Right lobe of liver (tissue), 6 donors: ENCODE data around the gene TRIM2. TPM values are rescaled to one million over a fixed set of nuclear protein-coding genes. Genes with fewer than 3 reads are reported as not detected.

Experiments
- ATAC-seq, 4 donors: fragments of 200-7000 bp; cut with Tn5 transposase; one replicate each; pipeline ENCODE4 v1.9.1; 2020; ENCODE audit warnings: mild to moderate bottlenecking in 4 of 4, moderate library complexity in 4 of 4
- DNase-seq, 3 donors: peaks; one replicate each; pipeline ENCODE4 v3.0.0-alpha.2; 2020
- H3K27ac ChIP-seq, 3 donors: fragments of 200-600 bp; one replicate each; pipeline ENCODE4 v1.8.0; 2022
- H3K27me3 ChIP-seq, 2 donors: fragments of 200-600 bp; one replicate each; pipeline ENCODE4 v1.8.0; 2022
- H3K36me3 ChIP-seq, 4 donors: fragments of 200-600 bp; sonication (generic) in 1 of 4; one replicate each; pipeline versions ENCODE4 v1.5.1 to v1.8.0; 2017 to 2022; ENCODE audit warnings: control low read depth in 1 of 4
- H3K4me1 ChIP-seq, 4 donors: fragments of 200-600 bp; sonication (generic) in 1 of 4; one replicate each; pipeline versions ENCODE4 v1.5.1 to v1.8.0; 2017 to 2022; ENCODE audit warnings: control low read depth in 1 of 4
- H3K4me3 ChIP-seq, 3 donors: fragments of 200-600 bp; one replicate each; pipeline ENCODE4 v1.8.0; 2022
- H3K9me3 ChIP-seq, 4 donors: fragments of 200-600 bp; sonication (generic) in 1 of 4; one replicate each; pipeline versions ENCODE4 v1.5.1 to v1.8.0; 2017 to 2022; ENCODE audit warnings: control low read depth in 1 of 4
- POLR2A ChIP-seq: fragments of 450-650 bp; IDR thresholded peaks from one replicate; pipeline ENCODE4 v1.6.1; 2017; ENCODE audit warnings: antibody characterized with exemption, mild to moderate bottlenecking
- WGBS: methylation state at CpG from one replicate; pipeline ENCODE4 v1.1.6; 2018; ENCODE audit warnings: low coverage, low lambda C conversion rate; ENCODE audit not compliant: insufficient coverage; ENCODE audit errors: missing lambda C conversion rate; 5-methylcytosine and 5-hydroxymethylcytosine counted together
- intact Hi-C, 2 donors: fragments of 100-400 bp; cut with DNase I; formaldehyde crosslinking; loops; one replicate each; pipeline versions ENCODE4 v1.11.2 to v1.14.1; 2022
- total RNA-seq, 6 experiments: library from RNA; depleted of rRNA in 2 of 6; stranded (reverse); fragments of >200 nt in 2 of 6; fragmentation: NEBNext Ultra II Directional in 3 of 6; extraction: Animal tissue kit (Norgen Biotek cat#: 25700) in 3 of 6; gene quantifications; one replicate each; pipeline versions ENCODE4 v1.1.0 to v1.2.4, GENCODE V29; 2016 to 2023
- TF ChIP-seq, protein P1 (sequence below), 4 donors: fragments of 200-600 bp in 3 of 4; fragments of 450-650 bp in 1 of 4; IDR thresholded peaks; one replicate each; pipeline versions ENCODE4 v1.5.1 to v1.8.0; 2016 to 2022; ENCODE audit warnings: antibody characterized with exemption in 4 of 4, mild to moderate bottlenecking in 2 of 4
- donor health status: DM: no; HTN: yes; CAD: no.
- donor health status: DM: no; HTN: no; CAD: no.
- donor health status: DM: no; HTN: no; CAD: no.
- donor health status: DM: no; HTN: yes; CAD: no.
- donor health status: DM: no; HTN: yes; CAD: no.

The TRIM2 gene
- total RNA-seq, 6 experiments from 2014 or later = 8.9 to 17.5 (median 10.0) TPM

DNA sequence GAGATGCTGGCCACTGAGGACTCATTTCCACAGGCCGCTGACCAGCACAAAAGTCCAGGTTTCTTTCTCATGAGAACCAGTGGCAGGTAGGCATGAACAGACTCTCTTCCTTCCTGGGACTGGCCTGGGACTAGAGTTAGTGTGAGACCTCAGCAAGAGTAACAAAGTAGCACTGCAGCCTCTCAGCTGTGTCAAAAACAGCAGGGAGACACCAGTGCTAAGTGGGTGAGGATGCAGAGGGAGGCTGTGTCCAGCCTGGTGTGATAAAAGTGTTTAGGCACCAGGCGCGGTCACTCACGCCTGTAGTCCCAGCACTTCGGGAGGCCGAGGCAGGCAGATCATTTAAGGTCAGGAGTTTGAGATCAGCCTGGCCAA lies 42.9 kb downstream of the TRIM2 start:
- H3K4me3 ChIP-seq = no peak overlapping the region
- no peaks in the 10 kb centered on the region for H3K27me3 ChIP-seq
- H3K4me1 ChIP-seq = peaks cover 0 to 4% (median 0%) of the 10 kb centered on the region in 4 donors
- no peaks in the 10 kb centered on the region for H3K9me3 ChIP-seq
- H3K36me3 ChIP-seq = no peaks in the 10 kb centered on the region
- ATAC-seq (no peak), DNase-seq (no peak)
- 88% methylated on average over 1 of the region's 6 CpGs for WGBS
- no peak overlapping the region for H3K27ac ChIP-seq
- intact Hi-C loops = no loop called here
- no peak for TF ChIP-seq POLR2A
- TF ChIP-seq, protein P1, sequence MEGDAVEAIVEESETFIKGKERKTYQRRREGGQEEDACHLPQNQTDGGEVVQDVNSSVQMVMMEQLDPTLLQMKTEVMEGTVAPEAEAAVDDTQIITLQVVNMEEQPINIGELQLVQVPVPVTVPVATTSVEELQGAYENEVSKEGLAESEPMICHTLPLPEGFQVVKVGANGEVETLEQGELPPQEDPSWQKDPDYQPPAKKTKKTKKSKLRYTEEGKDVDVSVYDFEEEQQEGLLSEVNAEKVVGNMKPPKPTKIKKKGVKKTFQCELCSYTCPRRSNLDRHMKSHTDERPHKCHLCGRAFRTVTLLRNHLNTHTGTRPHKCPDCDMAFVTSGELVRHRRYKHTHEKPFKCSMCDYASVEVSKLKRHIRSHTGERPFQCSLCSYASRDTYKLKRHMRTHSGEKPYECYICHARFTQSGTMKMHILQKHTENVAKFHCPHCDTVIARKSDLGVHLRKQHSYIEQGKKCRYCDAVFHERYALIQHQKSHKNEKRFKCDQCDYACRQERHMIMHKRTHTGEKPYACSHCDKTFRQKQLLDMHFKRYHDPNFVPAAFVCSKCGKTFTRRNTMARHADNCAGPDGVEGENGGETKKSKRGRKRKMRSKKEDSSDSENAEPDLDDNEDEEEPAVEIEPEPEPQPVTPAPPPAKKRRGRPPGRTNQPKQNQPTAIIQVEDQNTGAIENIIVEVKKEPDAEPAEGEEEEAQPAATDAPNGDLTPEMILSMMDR (IDR thresholded peaks at IDR 0.05) = no peak

DNA sequence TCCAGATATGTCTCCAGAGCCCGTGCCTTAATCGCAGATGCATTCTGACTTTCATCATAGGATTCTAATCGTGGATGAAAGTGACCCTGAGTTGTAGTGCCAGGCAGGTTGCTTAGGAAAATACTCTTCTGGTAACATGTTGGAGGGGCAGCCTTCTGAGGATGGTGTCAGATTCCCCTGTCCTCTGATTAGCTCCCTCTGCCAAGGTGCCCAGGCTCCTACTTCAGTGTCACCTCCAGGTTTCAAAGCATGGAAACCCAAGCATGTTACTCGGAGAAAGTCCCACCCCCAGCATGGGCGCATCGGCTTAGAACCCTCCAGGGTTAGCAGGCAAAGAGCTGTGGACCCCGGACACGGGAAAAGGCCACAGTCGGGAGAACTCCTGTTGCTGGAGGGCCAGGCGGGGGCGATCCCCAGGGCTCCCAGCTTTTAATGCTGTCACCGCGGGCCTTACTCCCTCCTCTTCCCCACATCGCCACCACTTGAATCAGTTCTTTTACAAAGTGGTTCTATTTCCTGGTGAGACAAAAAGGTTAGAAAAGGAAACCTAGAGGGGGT lies 44.5 kb downstream of the TRIM2 start:
- no peaks in the 10 kb centered on the region for H3K27me3 ChIP-seq
- peak in 3 of 4 donors; percentile 8 to 45 (median 27) for ATAC-seq
- H3K9me3 ChIP-seq = no peaks in the 10 kb centered on the region
- no peak overlapping the region for H3K27ac ChIP-seq
- intact Hi-C loops = no loop called here
- 27% methylated on average over 10 of the region's 14 CpGs for WGBS
- DNase-seq = peak in 1 of 3 donors; percentile 29
- H3K36me3 ChIP-seq = no peaks in the 10 kb centered on the region
- peak overlapping the region; percentile 44 to 52 (median 46) for H3K4me3 ChIP-seq
- TF ChIP-seq, protein P1 (IDR thresholded peaks at IDR 0.05) = no peak
- no peak for TF ChIP-seq POLR2A
- H3K4me1 ChIP-seq = no peaks in the 10 kb centered on the region

DNA sequence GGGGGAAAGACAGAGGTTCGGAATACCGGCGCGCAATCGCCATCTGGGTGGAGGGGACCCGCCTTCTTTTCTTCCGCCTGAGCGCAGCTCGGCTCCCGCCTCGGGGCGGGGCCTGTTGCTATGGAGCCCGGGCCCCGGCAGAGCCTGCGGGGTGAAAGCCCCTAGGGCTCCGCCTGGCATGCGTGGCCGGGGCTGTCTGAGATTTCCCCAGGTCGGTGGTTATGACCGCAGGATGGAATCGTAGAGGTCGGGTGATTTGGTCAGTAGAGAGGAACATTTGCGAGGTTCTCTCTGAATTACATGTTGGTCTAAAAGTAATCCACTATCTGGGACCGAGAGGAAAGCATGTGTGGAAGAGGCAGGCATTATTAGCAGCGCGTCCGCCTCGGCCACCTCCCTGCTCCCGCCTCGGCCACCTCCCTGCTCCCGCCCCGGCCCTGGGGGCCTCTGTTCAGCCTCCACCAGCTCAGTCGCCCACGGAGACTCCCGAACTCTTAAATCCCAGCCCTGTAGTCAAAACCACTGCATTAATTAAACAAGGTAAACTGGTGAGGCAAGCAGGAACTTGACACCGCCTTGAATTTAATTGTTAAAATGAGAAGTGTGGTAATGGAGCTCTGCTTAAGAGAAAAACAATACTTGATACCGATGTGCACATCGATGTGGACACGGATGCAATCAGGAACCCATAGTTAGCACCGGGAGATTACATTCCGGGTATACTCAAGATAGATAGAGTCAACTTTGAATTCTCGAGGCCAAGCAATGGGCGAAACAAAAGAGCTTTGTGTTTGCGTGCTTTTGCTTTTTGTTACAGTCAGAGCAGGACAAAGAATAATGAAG lies 45.2 kb downstream of the TRIM2 start:
- H3K27me3 ChIP-seq = no peaks in the 10 kb centered on the region

DNA sequence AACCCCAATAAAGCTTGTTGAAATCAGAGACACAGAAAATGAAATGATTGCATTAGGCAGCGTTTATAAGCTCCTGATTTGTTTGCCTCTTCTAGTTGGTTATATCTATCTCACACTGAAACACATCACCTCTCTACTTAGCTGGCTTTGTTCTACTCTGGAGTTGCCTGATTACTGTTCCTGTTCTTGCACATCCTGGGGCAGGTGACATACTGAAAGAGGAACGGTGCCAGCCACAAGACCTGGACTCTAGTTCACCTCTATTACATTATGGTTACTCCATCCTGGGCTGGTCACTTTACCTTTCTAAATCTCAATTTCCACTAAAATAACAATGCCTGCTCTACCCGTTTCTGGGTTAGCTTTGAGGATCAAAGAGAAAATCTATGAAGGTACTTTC lies 47.9 kb downstream of the TRIM2 start:
- Histone ChIP-seq H3K36me3 (no peaks in the 10 kb centered on the region), H3K4me3 (no peak overlapping the region), H3K9me3 (no peaks in the 10 kb centered on the region), H3K27ac (no peak overlapping the region), H3K4me1 (no peaks in the 10 kb centered on the region), H3K27me3 (no peaks in the 10 kb centered on the region)
- ATAC-seq = peak in 1 of 4 donors; percentile 19
- intact Hi-C loops = no loop called here
- TF ChIP-seq, protein P1 (IDR thresholded peaks at IDR 0.05) = no peak
- TF ChIP-seq POLR2A = no peak
- WGBS = 67% methylated on average over 3 of the region's 3 CpGs
- DNase-seq = no peak

More for the DNA sequence above, 45.2 kb downstream of the TRIM2 start:
- ATAC-seq (peak; percentile 94 to 98 (median 98)), DNase-seq (peak; percentile 67 to 78 (median 76))
- Histone ChIP-seq H3K4me3 (peak overlapping the region; percentile 44 to 52 (median 46)), H3K9me3 (no peaks in the 10 kb centered on the region), H3K27ac (peak overlapping the region in 1 of 3 donors; percentile 23), H3K4me1 (no peaks in the 10 kb centered on the region), H3K36me3 (no peaks in the 10 kb centered on the region)
- intact Hi-C loops = no loop called here
- TF ChIP-seq, protein P1 (IDR thresholded peaks at IDR 0.05) = no peak
- WGBS = 21% methylated on average over 33 of the region's 44 CpGs
